GM23248 (cell line): ENCODE data around the gene IFT27.

Experiments
- EZH2 ChIP-seq: fragments of 200-600 bp; sonication (generic); IDR thresholded peaks from 2 replicates; pipeline ENCODE4 v1.6.1; 2018; ENCODE audit warnings: antibody characterized with exemption, mild to moderate bottlenecking; ENCODE audit not compliant: insufficient read depth, poor library complexity, severe bottlenecking
- EZH2phosphoT487 ChIP-seq: fragments of 200-600 bp; sonication (generic); IDR thresholded peaks from 2 replicates; pipeline ENCODE4 v1.6.1; 2018; ENCODE audit warnings: antibody characterized with exemption, moderate library complexity, mild to moderate bottlenecking, low read depth; ENCODE audit not compliant: insufficient read depth

- TF ChIP-seq EZH2 (no peak), EZH2phosphoT487 (no peak)
Measured at GRCh38 chr22:36807627-36808026, 31.7 kb upstream of the IFT27 start.
